SK-N-SH (cell line): ENCODE measurements around the gene MEGF10. TPM values are rescaled to one million over a fixed set of nuclear protein-coding genes. Genes with fewer than 3 reads are reported as not detected.

ENCODE experiments used
- CTCF ChIA-PET: fragments of 300-600, 350-600 bp; formaldehyde crosslinking; extraction: SDS; loops from one replicate; lab custom pipeline; 2021; lab: Yijun Ruan, JAX
- POLR2A ChIA-PET: fragments of 350-600 bp; sonication (Branson Sonifier 250); formaldehyde crosslinking; extraction: SDS; loops from one replicate; lab custom pipeline; 2020; ENCODE audit warnings: antibody characterized with exemption, inconsistent platforms; lab: Yijun Ruan, JAX
- DNase-seq: peaks from one replicate; pipeline ENCODE4 v3.0.0; 2012
- H2AFZ ChIP-seq: fragments of 200-600 bp; sonication (generic); 2 replicates; pipeline ENCODE4 v1.8.1; 2016; ENCODE audit warnings: antibody characterized with exemption, mild to moderate bottlenecking, low read depth
- H3F3A ChIP-seq: fragments of 200-600 bp; sonication (generic); replicated peaks from 2 replicates; pipeline ENCODE3; 2016; ENCODE audit warnings: antibody characterized with exemption, mild to moderate bottlenecking; ENCODE audit not compliant: insufficient read depth
- H3K27ac ChIP-seq, 2 experiments: fragments of 200-500 bp in 1 of 2; fragments of 200-600 bp in 1 of 2; sonication (Bioruptor generic) in 1 of 2; sonication (generic), shearing (Covaris generic) in 1 of 2; 2 replicates each; pipeline versions ENCODE4 v1.5.1 to v1.6.1; 2014 to 2016; ENCODE audit warnings: low read depth in 2 of 2, inconsistent platforms in 1 of 2, low read length in 1 of 2, mild to moderate bottlenecking in 1 of 2, mixed read lengths in 1 of 2
- H3K27me3 ChIP-seq: fragments of 200-600 bp; sonication (generic), shearing (Covaris generic); 2 replicates; pipeline ENCODE4 v1.6.1; 2016; ENCODE audit warnings: mixed run types; ENCODE audit not compliant: insufficient read depth
- H3K36me3 ChIP-seq, 2 experiments: fragments of 200-500 bp in 1 of 2; fragments of 200-600 bp in 1 of 2; sonication (Bioruptor generic) in 1 of 2; sonication (generic) in 1 of 2; replicated peaks in 1 of 2; 2 replicates each; pipeline versions ENCODE3 to v1.5.1; 2014 to 2016; ENCODE audit warnings: low read length in 1 of 2, mild to moderate bottlenecking in 1 of 2; ENCODE audit not compliant: insufficient read depth in 2 of 2, control insufficient read depth in 1 of 2
- H3K4me1 ChIP-seq, 2 experiments: fragments of 200-500 bp in 1 of 2; fragments of 200-600 bp in 1 of 2; sonication (Bioruptor generic) in 1 of 2; sonication (generic), shearing (Covaris generic) in 1 of 2; 2 replicates each; pipeline versions ENCODE4 v1.5.1 to v1.6.1; 2014 to 2016; ENCODE audit warnings: low read depth in 1 of 2, low read length in 1 of 2, mixed run types in 1 of 2; ENCODE audit not compliant: insufficient read depth in 2 of 2, control insufficient read depth in 1 of 2
- H3K4me2 ChIP-seq: fragments of 200-600 bp; sonication (generic), shearing (Covaris generic); 2 replicates; pipeline ENCODE4 v1.6.1; 2017; ENCODE audit warnings: mixed run types
- H3K4me3 ChIP-seq, 2 experiments: fragments of 200-500 bp in 1 of 2; fragments of 200-600 bp in 1 of 2; sonication (Bioruptor generic) in 1 of 2; sonication (generic), shearing (Covaris generic) in 1 of 2; 2 replicates each; pipeline versions ENCODE4 v1.5.1 to v1.8.1; 2014 to 2016; ENCODE audit warnings: low read depth in 2 of 2, inconsistent platforms in 1 of 2, low read length in 1 of 2, mild to moderate bottlenecking in 1 of 2, mixed read lengths in 1 of 2, moderate library complexity in 1 of 2
- H3K79me2 ChIP-seq: fragments of 200-600 bp; sonication (generic); 2 replicates; pipeline ENCODE4 v1.8.1; 2017; ENCODE audit warnings: mild to moderate bottlenecking; ENCODE audit not compliant: insufficient read depth
- H3K9ac ChIP-seq: fragments of 200-600 bp; sonication (generic); 2 replicates; pipeline ENCODE4 v1.6.1; 2017; ENCODE audit warnings: mixed run types
- H3K9me2 ChIP-seq: fragments of 200-600 bp; sonication (generic); 2 replicates; pipeline ENCODE4 v1.6.1; 2017; ENCODE audit warnings: mixed run types
- H3K9me3 ChIP-seq: fragments of 200-600 bp; sonication (generic); 2 replicates; pipeline ENCODE4 v1.6.1; 2017; ENCODE audit warnings: mixed run types, mild to moderate bottlenecking, moderate library complexity
- H4K20me1 ChIP-seq: fragments of 200-600 bp; sonication (generic); 2 replicates; pipeline ENCODE4 v1.6.1; 2017; ENCODE audit warnings: mild to moderate bottlenecking, mixed run types; ENCODE audit not compliant: insufficient read depth
- ELF1 ChIP-seq: IDR thresholded peaks from 2 replicates; pipeline ENCODE4 v1.4.0; 2012
- EP300 ChIP-seq, 2 experiments: IDR thresholded peaks; 2 replicates each; pipeline versions ENCODE4 v1.4.0 to v1.6.1; 2012; ENCODE audit warnings: borderline replicate concordance in 1 of 2, low read depth in 1 of 2, low read length in 1 of 2
- EZH2phosphoT487 ChIP-seq: fragments of 200-600 bp; sonication (generic); IDR thresholded peaks from 2 replicates; pipeline ENCODE4 v1.6.1; 2017; ENCODE audit warnings: low read depth, mixed run types, mild to moderate bottlenecking, antibody characterized with exemption, moderate library complexity, borderline replicate concordance
- FOSL2 ChIP-seq: IDR thresholded peaks from 2 replicates; pipeline ENCODE4 v1.4.0; 2012; ENCODE audit warnings: low read depth, mild to moderate bottlenecking, moderate library complexity, borderline replicate concordance
- FOXJ3 ChIP-seq: sonication (generic); formaldehyde crosslinking; IDR thresholded peaks from 2 replicates; pipeline ENCODE4 v1.5.1; 2020; ENCODE audit warnings: mild to moderate bottlenecking, missing genetic modification reagents
- GATA2 ChIP-seq: sonication (generic); formaldehyde crosslinking; IDR thresholded peaks from 2 replicates; pipeline ENCODE4 v1.5.0; 2020; ENCODE audit warnings: mild to moderate bottlenecking, missing genetic modification reagents
- IRF3 ChIP-seq: fragments of 150-350 bp; IDR thresholded peaks from 2 replicates; pipeline ENCODE4 v1.6.1; 2016; ENCODE audit warnings: mild to moderate bottlenecking, low read depth, low read length
- JUND ChIP-seq: IDR thresholded peaks from 2 replicates; pipeline ENCODE4 v1.4.0; 2012
- MAX ChIP-seq: IDR thresholded peaks from 2 replicates; pipeline ENCODE4 v1.4.0; 2012; ENCODE audit warnings: low read depth
- MEF2A ChIP-seq: IDR thresholded peaks from 2 replicates; pipeline ENCODE4 v1.4.0; 2012; ENCODE audit warnings: low read depth, borderline replicate concordance
- NFIC ChIP-seq: IDR thresholded peaks from 2 replicates; pipeline ENCODE4 v1.4.0; 2012; ENCODE audit warnings: borderline replicate concordance
- POLR2AphosphoS5 ChIP-seq: IDR thresholded peaks from 2 replicates; pipeline ENCODE4 v1.6.1; 2012; ENCODE audit warnings: low read depth, low read length
- RAD21 ChIP-seq: IDR thresholded peaks from 2 replicates; pipeline ENCODE4 v1.6.1; 2012; ENCODE audit warnings: mild to moderate bottlenecking, low read length
- REST ChIP-seq: IDR thresholded peaks from 2 replicates; pipeline ENCODE4 v1.6.1; 2012; ENCODE audit warnings: mild to moderate bottlenecking, low read depth, low read length, moderate library complexity
- RFX5 ChIP-seq: IDR thresholded peaks from 2 replicates; pipeline ENCODE4 v1.6.1; 2012; ENCODE audit warnings: mild to moderate bottlenecking, improper control_type of control experiment, low read length
- TCF12 ChIP-seq: IDR thresholded peaks from 2 replicates; pipeline ENCODE4 v1.4.0; 2012
- TEAD4 ChIP-seq: IDR thresholded peaks from 2 replicates; pipeline ENCODE4 v1.4.0; 2012; ENCODE audit warnings: mild to moderate bottlenecking, borderline replicate concordance; ENCODE audit not compliant: insufficient read depth
- USF1 ChIP-seq: IDR thresholded peaks from 2 replicates; pipeline ENCODE4 v1.4.0; 2012; ENCODE audit warnings: low read depth, borderline replicate concordance
- ZBTB33 ChIP-seq: IDR thresholded peaks from 2 replicates; pipeline ENCODE4 v1.4.0; 2012; ENCODE audit warnings: low read depth, borderline replicate concordance
- WGBS: methylation state at CpG from one replicate; pipeline ENCODE4 v1.1.6; 2017; ENCODE audit warnings: low lambda C conversion rate; 5-methylcytosine and 5-hydroxymethylcytosine counted together
- polyA plus RNA-seq, 3 experiments: library from polyadenylated mRNA; depleted of rRNA; stranded (reverse); fragments of >200 nt; gene quantifications; 2 replicates each; pipeline ENCODE4 v1.2.3, GENCODE V29; 2012

The MEGF10 gene
- polyA plus RNA-seq, 1 of the 3 experiments (the other 2 are of a cell fraction) = 1.1 TPM

- ChIA-PET CTCF (no interaction called here), POLR2A (no interaction called here)
- Histone ChIP-seq H3K4me2 (no peak overlapping the region), H3K36me3 (no peaks in the 10 kb centered on the region), H4K20me1 (no peaks in the 10 kb centered on the region), H3K9me2 (no peaks in the 10 kb centered on the region), H3K27ac (no peak overlapping the region), H3F3A (no peaks in the 10 kb centered on the region), H3K9me3 (no peaks in the 10 kb centered on the region), H3K79me2 (no peaks in the 10 kb centered on the region), H3K27me3 (no peaks in the 10 kb centered on the region), H2AFZ (no peak overlapping the region), H3K4me1 (no peaks in the 10 kb centered on the region), H3K4me3 (no peak overlapping the region), H3K9ac (no peak overlapping the region)
- DNase-seq = no peak
- TF ChIP-seq MEF2A (no peak), POLR2AphosphoS5 (no peak), ELF1 (no peak), NFIC (no peak), ZBTB33 (no peak), TCF12 (no peak), REST (no peak), RFX5 (no peak), USF1 (no peak), EP300 (IDR thresholded peaks at IDR 0.05; ENCODE audit: borderline replicate concordance in 1 of 2, low read depth in 1 of 2, low read length in 1 of 2) (no peak), TEAD4 (no peak), JUND (no peak)
- WGBS = 90% methylated on average over 8 of the region's 12 CpGs
These were observed 144.0 kb downstream of the MEGF10 start for GRCh38 chr5:127434588-127434987.

- 81% methylated on average over 2 of the region's 2 CpGs for WGBS
- no peak for TF ChIP-seq GATA2 (CRISPR knock-in tag)
- TF ChIP-seq POLR2AphosphoS5 = no peak
- TF ChIP-seq MAX = no peak
- no peak for TF ChIP-seq USF1
- no peak for TF ChIP-seq JUND
- no peak for TF ChIP-seq EZH2phosphoT487
- TF ChIP-seq RAD21 = no peak
- TF ChIP-seq FOSL2 = no peak
- TF ChIP-seq MEF2A = no peak
- TF ChIP-seq IRF3 = no peak
- TF ChIP-seq FOXJ3 (CRISPR knock-in tag) = no peak
- TF ChIP-seq EP300 (IDR thresholded peaks at IDR 0.05; ENCODE audit: borderline replicate concordance in 1 of 2, low read depth in 1 of 2, low read length in 1 of 2) = no peak
- H4K20me1 ChIP-seq = no peaks in the 10 kb centered on the region
- no peak for DNase-seq
- H2AFZ ChIP-seq = no peak overlapping the region
- no peak overlapping the region for H3K27ac ChIP-seq
- ChIA-PET CTCF (interaction anchor here (0.6 to 3.8 kb wide), 3 partner anchors 43 to 575 kb away, joined by 3 to 13 read pairs (median 3); no protein-coding TSS in a partner anchor), POLR2A (no interaction called here)
- no peaks in the 10 kb centered on the region for H3K9me3 ChIP-seq
- no peaks in the 10 kb centered on the region for H3K79me2 ChIP-seq
- H3K4me2 ChIP-seq = no peak overlapping the region
- no peaks in the 10 kb centered on the region; a peak in 1 of 4 replicates for H3K4me1 ChIP-seq
- no peak overlapping the region for H3K4me3 ChIP-seq
- H3K36me3 ChIP-seq = no peaks in the 10 kb centered on the region
- no peaks in the 10 kb centered on the region for H3K27me3 ChIP-seq
- no peaks in the 10 kb centered on the region for H3F3A ChIP-seq
- H3K9ac ChIP-seq = no peak overlapping the region
- no peaks in the 10 kb centered on the region for H3K9me2 ChIP-seq
These were observed 145.2 kb downstream of the MEGF10 start for GRCh38 chr5:127435821-127436220.
